T1000 (cell line): Measurements from ENCODE around the gene RAB12.
"Not testable (repeated sequence)": the region's sequence is repeated elsewhere in the genome, so short reads cannot be mapped to it uniquely, and the experiment has no call there.

Source experiments
- DNase-seq: peaks from one replicate; lab custom pipeline; 2025; ENCODE audit warnings: mixed read lengths; lab: John Stamatoyannopoulos, UW

RAB12 gene

DNA sequence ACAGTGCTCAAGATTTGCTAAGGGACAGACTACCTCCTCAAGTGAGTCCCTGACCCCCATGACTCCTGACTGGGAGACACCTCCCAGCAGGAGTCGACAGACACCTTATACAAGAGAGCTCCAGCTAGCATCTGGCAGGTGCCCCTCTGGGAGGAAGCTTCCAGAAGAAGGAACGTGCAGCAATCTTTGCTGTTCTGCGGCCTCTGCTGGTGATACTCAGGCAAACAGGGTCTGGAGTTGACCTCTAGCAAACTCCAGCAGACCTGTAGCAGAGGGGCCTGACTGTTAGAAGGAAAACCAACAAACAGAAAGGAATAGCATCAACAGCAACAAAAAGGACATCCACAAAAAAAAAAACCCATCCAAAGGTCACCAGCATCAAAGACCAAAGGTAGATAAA is 38.1 kb downstream of the RAB12 start:
- not testable (repeated sequence) for DNase-seq

- DNase-seq = not testable (repeated sequence)
Observed at GRCh38 chr18:8651478-8652261, 42.4 kb downstream of the RAB12 start.

DNA sequence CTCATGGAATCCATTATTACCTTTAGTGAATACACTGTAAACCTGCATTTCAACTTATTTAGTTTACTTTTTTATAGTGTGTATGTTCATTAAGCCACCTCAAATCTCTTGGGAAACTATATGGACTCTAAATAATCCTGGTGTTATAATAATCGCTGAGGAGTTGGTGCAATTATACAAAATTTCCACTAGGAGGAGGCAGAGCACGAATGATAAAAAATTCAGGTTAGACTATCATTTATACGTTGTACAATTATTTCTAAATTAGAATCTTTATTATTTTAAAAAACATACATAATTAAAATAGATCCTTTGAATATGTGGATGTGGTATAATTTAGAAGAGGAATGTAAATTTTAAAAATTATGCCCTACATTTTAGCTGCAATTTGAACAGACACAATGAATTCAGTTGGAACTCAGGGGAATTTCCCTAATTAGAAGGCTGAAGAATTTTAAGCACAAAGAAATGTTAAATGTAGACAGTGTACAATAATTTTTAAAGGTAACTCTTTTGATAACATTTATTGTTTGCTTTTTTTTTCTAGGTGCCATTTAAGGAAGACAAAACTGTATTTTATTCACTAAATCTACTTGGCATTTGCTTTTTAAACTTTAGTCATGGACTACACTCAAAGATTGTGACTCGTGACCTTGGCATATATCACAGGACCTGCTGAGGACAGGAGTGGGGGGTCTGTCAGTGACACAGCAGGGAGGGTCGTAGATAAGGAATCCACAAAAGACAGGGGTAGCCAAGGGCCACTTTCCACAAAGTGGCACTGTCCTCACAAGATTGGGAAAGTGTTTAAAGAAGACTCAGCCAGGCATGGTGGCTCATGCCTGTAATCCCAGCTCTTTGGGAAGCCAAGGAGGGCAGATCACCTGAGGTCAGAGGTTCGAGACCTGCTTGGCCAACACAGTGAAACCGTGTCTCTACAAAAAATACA is 45.5 kb downstream of the RAB12 start:
- DNase-seq = no peak

DNA sequence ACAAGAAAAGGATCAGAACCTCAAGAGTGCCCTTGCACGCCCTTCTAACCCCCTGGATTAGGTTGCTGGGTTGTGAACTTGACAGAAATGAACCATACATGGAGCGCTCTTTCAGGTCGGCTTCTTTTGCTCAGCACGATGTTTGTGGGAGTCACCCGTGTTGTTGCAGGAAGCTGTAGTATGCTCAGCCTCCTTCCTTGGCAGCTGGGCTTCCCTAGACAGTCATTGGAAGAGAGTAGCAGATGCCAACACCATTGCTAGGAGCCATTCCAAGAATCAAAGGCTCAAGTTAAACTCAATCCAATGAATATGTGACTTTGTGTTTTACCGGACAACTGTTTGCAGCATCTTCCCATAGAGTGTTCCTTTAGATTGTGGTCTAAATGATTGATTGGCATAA is 47.0 kb downstream of the RAB12 start:
- no peak for DNase-seq

DNA sequence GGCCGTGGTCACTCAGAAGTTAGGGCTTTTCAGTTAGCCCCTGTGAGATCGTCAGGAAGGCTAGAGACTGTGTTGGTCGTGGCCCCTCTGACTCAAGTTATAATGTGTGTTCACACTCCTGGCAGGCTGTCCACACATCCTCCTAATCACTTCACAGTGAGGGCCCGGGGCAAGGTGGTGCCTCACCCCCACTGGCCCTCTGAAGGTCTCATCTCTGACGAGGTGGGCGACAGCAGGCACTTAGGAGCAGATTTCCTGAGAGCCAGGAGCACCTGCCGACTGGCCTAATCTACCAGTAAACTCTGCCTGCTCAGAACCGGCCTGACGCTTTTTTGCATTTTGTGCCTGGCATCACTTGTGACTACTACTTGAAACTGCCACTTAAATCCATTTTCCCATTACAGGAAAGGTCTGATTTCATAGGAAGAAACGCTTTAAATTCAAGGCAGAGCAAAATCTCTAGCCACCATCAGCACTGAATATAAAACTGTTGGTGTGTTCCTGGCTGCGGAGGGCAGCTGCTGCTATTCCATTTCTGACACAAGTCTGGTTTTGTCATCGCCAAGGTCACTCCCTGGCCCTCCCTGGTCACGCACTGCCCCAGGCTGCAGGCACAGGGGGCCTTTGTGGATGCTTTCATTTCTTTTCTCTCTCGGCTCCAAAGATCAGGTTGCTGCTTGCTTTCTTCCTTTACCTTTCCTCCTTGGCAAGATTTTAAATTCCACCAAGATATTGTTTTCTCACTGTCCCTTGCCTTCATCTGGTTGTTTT is 48.0 kb downstream of the RAB12 start:
- no peak for DNase-seq

- DNase-seq = no peak
Observed at GRCh38 chr18:8657873-8658470, 48.7 kb downstream of the RAB12 start.

DNA sequence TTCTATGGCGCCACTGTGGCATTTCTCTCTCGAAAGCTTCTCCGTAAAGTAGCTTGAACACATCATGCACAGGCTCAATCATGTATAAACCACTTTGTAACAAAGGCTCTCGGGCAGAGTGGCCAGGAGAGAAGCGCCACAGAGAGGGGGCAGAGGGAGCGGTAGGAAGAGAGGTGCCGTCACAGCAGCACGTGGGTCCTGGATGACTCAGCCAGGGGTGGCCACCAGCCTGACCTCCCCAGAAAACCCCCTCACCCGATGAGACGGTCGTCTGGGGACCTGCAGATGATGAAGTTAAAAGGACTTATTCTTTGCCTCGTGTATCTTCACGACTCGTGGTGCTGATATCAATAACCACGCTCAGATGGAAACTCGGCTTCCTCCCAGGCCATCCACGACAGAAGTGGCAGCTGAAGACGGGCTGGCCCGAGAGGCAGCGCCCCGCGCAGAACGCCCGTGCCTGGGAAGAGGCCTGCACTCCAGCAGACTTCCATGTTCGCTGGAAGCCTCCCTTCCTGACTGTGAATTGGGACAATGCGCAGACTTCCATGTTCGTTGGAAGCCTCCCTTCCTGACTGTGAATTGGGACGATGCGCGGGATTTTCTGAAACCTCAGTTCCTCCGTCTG is 49.7 kb downstream of the RAB12 start:
- DNase-seq = no peak

- no peak for DNase-seq
Observed at GRCh38 chr18:8659609-8660242, 50.5 kb downstream of the RAB12 start.

GRCh38 chr18:8660316-8660715 is 51.1 kb downstream of the RAB12 start:
- DNase-seq = no peak

DNA sequence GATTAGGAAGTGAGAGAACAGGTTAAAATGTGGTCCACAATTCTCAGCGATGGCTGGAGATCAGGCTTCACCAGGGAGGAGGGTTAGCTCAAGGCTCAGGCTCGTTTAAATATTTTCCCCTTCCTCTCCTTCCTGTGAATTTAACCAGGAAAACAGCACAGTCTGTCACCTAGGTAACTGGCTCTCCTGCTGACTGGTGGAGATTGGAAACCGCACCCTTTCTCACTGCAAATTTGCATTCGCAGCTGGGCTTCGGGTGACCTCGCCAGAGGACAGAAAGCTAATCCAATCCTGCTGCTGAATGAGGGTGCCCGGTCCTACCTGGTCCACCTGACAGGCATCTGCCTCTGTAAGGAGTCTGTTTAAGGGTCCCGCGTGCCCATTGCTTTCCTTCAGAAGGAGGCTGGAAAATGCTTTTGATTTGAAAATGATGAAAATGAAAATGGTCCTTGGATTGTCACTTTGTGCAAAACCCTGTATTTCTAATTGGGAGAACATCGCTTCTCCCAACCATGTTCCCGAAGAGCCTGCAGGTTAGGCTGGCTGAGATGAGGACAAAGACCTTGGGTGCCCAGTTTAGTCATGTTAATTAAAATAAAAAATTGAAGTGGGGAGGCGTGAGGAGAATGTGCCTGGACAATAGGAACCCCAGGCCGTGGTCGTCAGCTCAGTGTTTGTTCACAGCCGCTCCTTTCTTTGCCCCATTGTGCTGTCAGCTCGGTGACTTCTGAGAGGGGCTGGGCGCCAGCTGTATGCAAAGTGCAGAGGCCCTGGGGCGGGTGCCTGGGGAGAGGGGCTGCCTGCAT is 52.7 kb downstream of the RAB12 start:
- DNase-seq = no peak

GRCh38 chr18:8662560-8663255 is 53.5 kb downstream of the RAB12 start:
- no peak for DNase-seq

DNA sequence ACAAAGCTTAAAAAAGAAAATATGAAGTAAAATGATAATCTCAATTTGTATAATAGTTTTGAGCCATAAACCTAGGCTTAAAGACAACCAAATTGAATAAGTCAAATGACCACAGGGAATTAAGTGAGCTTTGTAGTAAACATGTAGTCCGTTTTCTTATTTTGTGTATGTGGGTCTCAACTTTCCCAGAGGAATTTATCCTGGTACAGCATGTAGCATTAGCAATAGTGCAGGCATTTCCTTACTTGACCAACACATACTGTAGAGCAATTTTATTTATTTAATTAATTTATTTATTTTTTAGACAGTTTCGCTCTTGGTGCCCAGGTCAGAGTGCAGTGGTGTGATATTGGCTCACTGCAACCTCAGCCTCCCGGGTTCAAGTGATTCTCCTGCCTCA is 58.6 kb downstream of the RAB12 start:
- no peak for DNase-seq

- DNase-seq = no peak
Observed at GRCh38 chr18:8668381-8668780, 59.1 kb downstream of the RAB12 start.

GRCh38 chr18:8669571-8669970 is 60.3 kb downstream of the RAB12 start:
- DNase-seq = no peak

- DNase-seq = no peak
Observed at GRCh38 chr18:8673256-8674209, 64.3 kb downstream of the RAB12 start.

- DNase-seq = no peak
Observed at GRCh38 chr18:8675057-8675456, 65.8 kb downstream of the RAB12 start.

DNA sequence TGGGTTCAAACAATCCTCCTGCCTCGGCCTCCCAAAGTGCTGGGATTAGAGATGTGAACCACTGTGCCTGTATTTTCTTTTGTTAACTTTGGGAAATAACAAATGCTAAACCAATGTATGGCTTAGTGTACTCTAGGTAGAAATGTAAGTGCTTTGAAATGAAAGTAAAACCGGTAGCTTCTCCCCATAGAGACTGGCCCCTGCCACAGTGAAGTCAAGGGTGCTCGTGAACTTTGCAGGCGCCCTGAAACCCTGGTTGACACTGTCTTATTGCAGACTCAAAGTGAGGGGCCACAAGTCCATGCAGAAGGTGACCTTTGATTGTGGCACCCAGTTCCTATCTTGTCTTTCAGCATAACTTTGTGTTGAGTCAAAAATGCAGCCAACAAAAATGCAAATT is 72.0 kb downstream of the RAB12 start:
- DNase-seq = no peak

- no peak for DNase-seq
Observed at GRCh38 chr18:8684577-8684976, 75.3 kb downstream of the RAB12 start.
